BE2C (cell line): ENCODE measurements around the gene KCNG2.

ENCODE experiments used
- DNase-seq: peaks from one replicate; pipeline ENCODE4 v3.0.0-alpha.2; 2020
- H3K27me3 ChIP-seq: fragments of 250-450 bp; sonication (Bioruptor Pico); 2 replicates; pipeline ENCODE4 v1.5.1; 2020; ENCODE audit warnings: mild to moderate bottlenecking
- H3K36me3 ChIP-seq: fragments of 250-450 bp; sonication (Bioruptor Pico); 2 replicates; pipeline ENCODE4 v1.5.1; 2020; ENCODE audit warnings: mild to moderate bottlenecking
- H3K4me1 ChIP-seq: fragments of 250-450 bp; sonication (Bioruptor Pico); 2 replicates; pipeline ENCODE4 v1.5.1; 2020
- H3K4me3 ChIP-seq: 2 replicates; pipeline ENCODE4 v1.5.1; 2011; ENCODE audit warnings: low read depth, low read length
- H3K9me3 ChIP-seq: fragments of 250-450 bp; sonication (Bioruptor Pico); 2 replicates; pipeline ENCODE4 v1.5.1; 2020
- TF ChIP-seq, protein P1 (sequence below): IDR thresholded peaks from 2 replicates; pipeline ENCODE4 v1.5.1; 2012; ENCODE audit warnings: mild to moderate bottlenecking, low read depth, low read length

Gene KCNG2

DNA sequence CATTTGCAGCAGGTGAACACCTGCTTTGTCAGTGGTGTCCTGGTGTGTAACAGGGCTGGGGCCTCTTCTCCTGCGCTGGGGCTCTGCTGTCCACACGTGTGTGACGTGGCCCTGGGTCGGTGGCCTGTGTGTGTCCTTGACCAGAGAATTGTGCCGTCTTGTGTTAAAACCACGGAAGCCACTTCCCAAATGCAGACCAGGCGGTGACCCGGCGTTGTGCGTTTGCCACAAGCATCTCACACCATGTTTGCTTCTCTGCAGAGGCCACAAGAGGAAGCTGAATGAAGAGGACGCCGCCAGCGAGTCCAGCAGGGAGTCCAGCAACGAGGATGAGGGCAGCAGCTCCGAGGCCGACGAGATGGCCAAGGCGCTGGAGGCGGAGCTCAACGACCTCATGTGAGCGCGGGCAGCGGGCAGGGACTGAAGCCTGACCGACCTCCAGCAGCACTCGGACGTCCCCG lies 44.3 kb upstream of the KCNG2 start:
- Histone ChIP-seq H3K4me1 (no peaks in the 10 kb centered on the region), H3K36me3 (no peaks in the 10 kb centered on the region)

DNA sequence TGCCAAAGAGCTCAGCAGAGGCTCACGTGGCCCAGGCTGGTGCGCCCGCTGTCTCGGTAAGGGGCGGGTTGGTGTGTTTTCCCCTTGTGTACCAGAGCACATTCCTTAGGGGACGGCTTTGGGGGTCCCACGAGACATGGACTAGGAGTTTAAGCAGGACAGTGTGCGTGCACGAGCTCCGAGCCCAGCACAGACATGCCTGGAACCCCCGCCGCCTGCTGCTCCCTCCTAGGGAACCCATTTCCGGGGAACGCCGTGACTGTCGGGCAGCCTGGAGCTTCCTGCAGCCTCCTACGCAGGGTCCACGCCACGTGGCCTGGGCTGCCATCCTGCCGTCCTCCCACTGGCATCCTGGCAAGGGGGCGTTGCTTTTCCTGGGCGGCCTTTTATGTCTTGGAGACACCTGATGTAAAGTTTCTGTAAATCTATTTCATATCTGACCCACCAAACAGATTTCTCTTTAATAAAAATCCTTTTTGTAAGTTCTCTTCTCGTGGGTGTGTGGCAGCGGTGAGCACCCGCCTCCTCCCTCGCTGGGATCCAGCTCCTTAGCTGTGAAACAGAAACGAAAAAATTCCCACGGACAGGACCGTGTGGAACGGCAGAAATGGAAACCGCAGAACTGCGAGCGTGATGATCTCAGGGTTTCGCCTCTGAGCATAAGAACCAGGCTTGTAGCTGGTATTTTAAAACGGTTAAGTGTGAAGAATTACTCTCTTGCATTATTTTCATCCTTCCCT lies 43.5 kb upstream of the KCNG2 start:
- H3K4me1 ChIP-seq = no peaks in the 10 kb centered on the region
- no peak overlapping the region for H3K4me3 ChIP-seq
- no peaks in the 10 kb centered on the region for H3K27me3 ChIP-seq
- no peak for DNase-seq
- H3K9me3 ChIP-seq = no peaks in the 10 kb centered on the region
- TF ChIP-seq, protein P1, sequence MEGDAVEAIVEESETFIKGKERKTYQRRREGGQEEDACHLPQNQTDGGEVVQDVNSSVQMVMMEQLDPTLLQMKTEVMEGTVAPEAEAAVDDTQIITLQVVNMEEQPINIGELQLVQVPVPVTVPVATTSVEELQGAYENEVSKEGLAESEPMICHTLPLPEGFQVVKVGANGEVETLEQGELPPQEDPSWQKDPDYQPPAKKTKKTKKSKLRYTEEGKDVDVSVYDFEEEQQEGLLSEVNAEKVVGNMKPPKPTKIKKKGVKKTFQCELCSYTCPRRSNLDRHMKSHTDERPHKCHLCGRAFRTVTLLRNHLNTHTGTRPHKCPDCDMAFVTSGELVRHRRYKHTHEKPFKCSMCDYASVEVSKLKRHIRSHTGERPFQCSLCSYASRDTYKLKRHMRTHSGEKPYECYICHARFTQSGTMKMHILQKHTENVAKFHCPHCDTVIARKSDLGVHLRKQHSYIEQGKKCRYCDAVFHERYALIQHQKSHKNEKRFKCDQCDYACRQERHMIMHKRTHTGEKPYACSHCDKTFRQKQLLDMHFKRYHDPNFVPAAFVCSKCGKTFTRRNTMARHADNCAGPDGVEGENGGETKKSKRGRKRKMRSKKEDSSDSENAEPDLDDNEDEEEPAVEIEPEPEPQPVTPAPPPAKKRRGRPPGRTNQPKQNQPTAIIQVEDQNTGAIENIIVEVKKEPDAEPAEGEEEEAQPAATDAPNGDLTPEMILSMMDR = no peak
- H3K36me3 ChIP-seq = no peaks in the 10 kb centered on the region

More for the DNA sequence above, 44.3 kb upstream of the KCNG2 start:
- no peaks in the 10 kb centered on the region for H3K27me3 ChIP-seq
- no peak for DNase-seq
- TF ChIP-seq, protein P1 = no peak
- no peak overlapping the region for H3K4me3 ChIP-seq
- H3K9me3 ChIP-seq = no peaks in the 10 kb centered on the region

DNA sequence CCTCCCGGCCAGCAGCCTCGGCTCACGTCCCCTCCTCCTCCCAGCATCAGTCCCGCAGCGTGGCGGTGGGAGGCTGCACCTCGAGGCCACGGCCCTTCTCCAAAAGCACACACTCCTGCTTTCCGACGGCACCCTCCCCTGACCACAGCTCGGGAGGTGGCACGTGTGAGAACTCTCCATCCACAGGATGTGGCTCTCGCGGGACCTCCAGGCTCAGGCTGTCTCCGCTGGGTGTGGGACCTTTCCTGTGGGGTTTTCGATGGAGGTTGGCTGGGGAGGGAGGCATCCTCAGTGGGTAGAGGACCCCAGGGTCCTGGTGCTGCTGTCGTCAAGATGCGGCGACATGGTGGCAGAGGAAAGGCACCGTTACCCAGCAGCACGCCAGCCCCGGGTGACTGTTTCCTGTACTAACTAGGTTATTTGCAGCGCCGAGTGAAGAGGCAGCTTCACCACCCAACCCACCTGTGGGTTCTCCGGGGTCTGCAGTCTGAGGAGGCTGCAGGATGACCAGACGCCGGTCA lies 42.8 kb upstream of the KCNG2 start:
- TF ChIP-seq, protein P1 = no peak
- DNase-seq = no peak
- H3K4me1 ChIP-seq = no peaks in the 10 kb centered on the region
- H3K9me3 ChIP-seq = no peaks in the 10 kb centered on the region
- no peaks in the 10 kb centered on the region for H3K27me3 ChIP-seq
- H3K4me3 ChIP-seq = no peak overlapping the region
- no peaks in the 10 kb centered on the region for H3K36me3 ChIP-seq

DNA sequence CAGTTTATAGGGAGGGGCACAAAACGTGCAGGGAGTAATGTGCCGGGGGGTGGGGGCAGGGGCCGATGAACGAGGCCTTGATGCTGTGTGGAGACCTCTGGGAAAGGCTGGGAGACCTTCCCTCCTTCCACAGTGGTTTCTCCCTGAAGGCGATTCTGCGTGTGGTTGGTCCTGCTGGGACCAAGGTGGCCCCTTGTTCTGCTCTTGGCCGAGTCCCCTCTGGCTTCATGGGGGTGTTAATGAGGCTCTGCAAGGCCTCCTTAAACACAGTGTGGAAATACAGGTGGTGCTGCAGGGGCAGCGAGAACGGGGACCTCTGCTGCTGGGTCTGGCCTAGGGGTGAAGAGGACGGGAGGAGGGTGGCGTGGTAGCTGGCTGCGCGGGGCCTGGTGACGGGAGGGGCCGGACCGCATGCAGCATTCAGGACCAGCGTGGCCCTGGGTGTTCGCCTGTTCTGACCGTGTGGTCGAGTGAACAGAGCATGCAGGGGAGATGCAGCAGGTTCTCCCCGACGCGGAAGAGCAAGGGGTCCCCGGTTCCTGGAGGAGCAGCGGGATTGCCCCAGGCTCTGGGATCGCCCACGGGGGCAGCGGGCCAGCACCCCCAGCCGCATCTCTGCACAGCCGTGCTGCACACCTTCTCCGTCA lies 42.1 kb upstream of the KCNG2 start:
- Histone ChIP-seq H3K4me1 (no peaks in the 10 kb centered on the region), H3K36me3 (no peaks in the 10 kb centered on the region), H3K27me3 (no peaks in the 10 kb centered on the region), H3K4me3 (no peak overlapping the region), H3K9me3 (no peaks in the 10 kb centered on the region)
- TF ChIP-seq, protein P1 = no peak
- no peak for DNase-seq

DNA sequence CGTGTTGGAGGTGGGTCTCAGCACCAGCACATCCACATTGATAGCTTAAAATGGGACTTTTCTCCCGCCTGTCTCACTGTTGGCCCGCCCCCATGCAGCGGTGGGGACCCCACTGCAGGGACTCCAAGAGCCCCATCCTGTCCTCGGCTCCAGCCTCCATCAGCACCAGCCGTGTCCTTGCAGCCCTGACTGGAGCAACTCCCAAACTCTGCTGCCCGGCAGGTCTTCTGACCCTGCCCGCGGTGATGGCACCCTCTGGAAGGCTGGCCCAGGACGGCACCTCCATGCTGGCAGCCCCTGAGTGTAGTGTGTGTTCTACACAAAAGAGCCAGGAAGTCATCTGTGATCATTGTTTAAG lies 41.6 kb upstream of the KCNG2 start:
- Histone ChIP-seq H3K27me3 (no peaks in the 10 kb centered on the region), H3K4me3 (no peak overlapping the region), H3K4me1 (no peaks in the 10 kb centered on the region), H3K9me3 (no peaks in the 10 kb centered on the region), H3K36me3 (no peaks in the 10 kb centered on the region)
- TF ChIP-seq, protein P1 = no peak
- DNase-seq = no peak

DNA sequence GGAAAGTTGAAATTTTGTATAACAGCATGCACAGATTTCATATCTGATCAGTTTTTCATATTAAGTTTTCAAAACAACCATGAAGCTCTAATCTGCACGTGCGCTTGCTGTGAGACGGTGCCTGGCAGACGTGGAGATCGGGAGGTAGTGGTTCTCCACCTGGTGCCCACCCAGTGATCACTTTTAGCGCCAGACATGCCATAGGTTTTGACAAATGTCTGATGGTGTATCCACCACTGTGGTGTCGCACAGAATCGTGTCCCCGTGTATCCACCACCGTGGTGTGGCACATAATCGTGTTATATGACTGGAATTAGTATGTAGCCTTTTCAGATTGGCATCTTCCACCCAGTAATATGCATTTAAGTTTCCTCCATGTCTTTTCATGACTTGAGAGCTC lies 40.9 kb upstream of the KCNG2 start:
- Histone ChIP-seq H3K27me3 (no peaks in the 10 kb centered on the region), H3K36me3 (no peaks in the 10 kb centered on the region), H3K9me3 (no peaks in the 10 kb centered on the region), H3K4me1 (no peaks in the 10 kb centered on the region), H3K4me3 (no peak overlapping the region)
- TF ChIP-seq, protein P1 = no peak
- DNase-seq = no peak
